Large intestine (tissue), 12 donors: ENCODE results near the gene ATP5IF1. TPM values are rescaled to one million over a fixed set of nuclear protein-coding genes. Genes with fewer than 3 reads are reported as not detected.
A peak's percentile ranks its signal among the peaks of the same experiment; 100 is the strongest.

Experiments used
- DNase-seq, 2 donors: peaks; one replicate each; pipeline versions ENCODE4 v3.0.0 to v3.0.0-alpha.2; 2013
- H3K27ac ChIP-seq: one replicate; pipeline ENCODE4 v1.5.1; 2013; ENCODE audit warnings: low read length
- H3K27me3 ChIP-seq: 2 replicates; pipeline ENCODE4 v1.6.1; 2013; ENCODE audit warnings: low read length; ENCODE audit not compliant: control insufficient read depth, insufficient read depth
- H3K36me3 ChIP-seq: 2 replicates; pipeline ENCODE4 v1.6.1; 2013; ENCODE audit warnings: low read length; ENCODE audit not compliant: control insufficient read depth, insufficient read depth
- H3K4me1 ChIP-seq: one replicate; pipeline ENCODE4 v1.6.1; 2013; ENCODE audit warnings: low read length; ENCODE audit not compliant: control insufficient read depth, insufficient read depth
- H3K4me3 ChIP-seq: one replicate; pipeline ENCODE4 v1.5.1; 2013; ENCODE audit warnings: low read length
- H3K9me3 ChIP-seq: one replicate; pipeline ENCODE4 v1.6.1; 2013; ENCODE audit warnings: mild to moderate bottlenecking, low read depth, low read length, moderate library complexity; ENCODE audit not compliant: control insufficient read depth
- WGBS: methylation state at CpG from one replicate; pipeline ENCODE4 v1.1.5; 2013; ENCODE audit warnings: low lambda C conversion rate; ENCODE audit not compliant: insufficient coverage; 5-methylcytosine and 5-hydroxymethylcytosine counted together
- long read RNA-seq, 11 donors: transcript quantifications; one replicate each; lab custom pipeline, GENCODE V29; 2026
- polyA plus RNA-seq: library from polyadenylated mRNA; unstranded; fragments of 120-200 nt; gene quantifications from one replicate; pipeline ENCODE4 v1.2.1, GENCODE V29; 2013

The ATP5IF1 gene
- polyA plus RNA-seq, result 354 TPM
- long read RNA-seq, donor 1, transcript ATP5IF1-201 (3 exons, 494 nt), result major isoform, 103 of 140 reads
- long read RNA-seq, donor 1, transcript ATP5IF1-204 (3 exons, 599 nt), result minor isoform, 6 of 140 reads
- long read RNA-seq, donor 1, transcript ATP5IF1-202 (2 exons, 1,855 nt), result minor isoform, 18 of 140 reads
- long read RNA-seq, donor 1, partial matches to known transcripts, result 13 of 140 reads
- long read RNA-seq, donor 1, other reads (novel, unspliced or antisense), result 0 of 140 reads
- long read RNA-seq, donor 2, transcript ATP5IF1-204 (3 exons, 599 nt), result minor isoform, 13 of 397 reads
- long read RNA-seq, donor 2, transcript ATP5IF1-201 (3 exons, 494 nt), result major isoform, 317 of 397 reads
- long read RNA-seq, donor 2, transcript ATP5IF1-202 (2 exons, 1,855 nt), result minor isoform, 15 of 397 reads
- long read RNA-seq, donor 2, partial matches to known transcripts, result 46 of 397 reads
- long read RNA-seq, donor 2, other reads (novel, unspliced or antisense), result 6 of 397 reads
- long read RNA-seq, donor 3, result 0 reads
- long read RNA-seq, donor 4, transcript ATP5IF1-201 (3 exons, 494 nt), result major isoform, 40 of 42 reads
- long read RNA-seq, donor 4, partial matches to known transcripts, result 0 of 42 reads
- long read RNA-seq, donor 4, other reads (novel, unspliced or antisense), result 0 of 42 reads
- long read RNA-seq, donor 5, transcript ATP5IF1-202 (2 exons, 1,855 nt), result minor isoform, 6 of 132 reads
- long read RNA-seq, donor 5, transcript ATP5IF1-201 (3 exons, 494 nt), result major isoform, 118 of 132 reads
- long read RNA-seq, donor 5, partial matches to known transcripts, result 7 of 132 reads
- long read RNA-seq, donor 5, other reads (novel, unspliced or antisense), result 0 of 132 reads
- long read RNA-seq, donor 6, transcript ATP5IF1-201 (3 exons, 494 nt), result major isoform, 175 of 239 reads
- long read RNA-seq, donor 6, transcript ATP5IF1-204 (3 exons, 599 nt), result minor isoform, 16 of 239 reads
- long read RNA-seq, donor 6, transcript ATP5IF1-202 (2 exons, 1,855 nt), result minor isoform, 26 of 239 reads
- long read RNA-seq, donor 6, partial matches to known transcripts, result 22 of 239 reads
- long read RNA-seq, donor 6, other reads (novel, unspliced or antisense), result 0 of 239 reads
- long read RNA-seq, donor 7, transcript ATP5IF1-202 (2 exons, 1,855 nt), result minor isoform, 13 of 155 reads
- long read RNA-seq, donor 7, transcript ATP5IF1-201 (3 exons, 494 nt), result major isoform, 131 of 155 reads
- long read RNA-seq, donor 7, partial matches to known transcripts, result 11 of 155 reads
- long read RNA-seq, donor 7, other reads (novel, unspliced or antisense), result 0 of 155 reads
- long read RNA-seq, donor 8, transcript ATP5IF1-201 (3 exons, 494 nt), result major isoform, 439 of 560 reads
- long read RNA-seq, donor 8, transcript ATP5IF1-204 (3 exons, 599 nt), result minor isoform, 12 of 560 reads
- long read RNA-seq, donor 8, transcript ATP5IF1-202 (2 exons, 1,855 nt), result minor isoform, 34 of 560 reads
- long read RNA-seq, donor 8, partial matches to known transcripts, result 75 of 560 reads
- long read RNA-seq, donor 8, other reads (novel, unspliced or antisense), result 0 of 560 reads
- long read RNA-seq, donor 9, transcript ATP5IF1-204 (3 exons, 599 nt), result minor isoform, 7 of 259 reads
- long read RNA-seq, donor 9, transcript ATP5IF1-202 (2 exons, 1,855 nt), result minor isoform, 30 of 259 reads
- long read RNA-seq, donor 9, transcript ATP5IF1-201 (3 exons, 494 nt), result major isoform, 208 of 259 reads
- long read RNA-seq, donor 9, partial matches to known transcripts, result 14 of 259 reads
- long read RNA-seq, donor 9, other reads (novel, unspliced or antisense), result 0 of 259 reads
- long read RNA-seq, donor 10, transcript ATP5IF1-201 (3 exons, 494 nt), result major isoform, 277 of 332 reads
- long read RNA-seq, donor 10, transcript ATP5IF1-202 (2 exons, 1,855 nt), result minor isoform, 23 of 332 reads
- long read RNA-seq, donor 10, transcript ATP5IF1-204 (3 exons, 599 nt), result minor isoform, 9 of 332 reads
- long read RNA-seq, donor 10, partial matches to known transcripts, result 23 of 332 reads
- long read RNA-seq, donor 10, other reads (novel, unspliced or antisense), result 0 of 332 reads
- long read RNA-seq, donor 11, transcript ATP5IF1-204 (3 exons, 599 nt), result minor isoform, 19 of 239 reads
- long read RNA-seq, donor 11, transcript ATP5IF1-202 (2 exons, 1,855 nt), result minor isoform, 20 of 239 reads
- long read RNA-seq, donor 11, transcript ATP5IF1-201 (3 exons, 494 nt), result major isoform, 176 of 239 reads
- long read RNA-seq, donor 11, partial matches to known transcripts, result 19 of 239 reads
- long read RNA-seq, donor 11, other reads (novel, unspliced or antisense), result 5 of 239 reads

DNA sequence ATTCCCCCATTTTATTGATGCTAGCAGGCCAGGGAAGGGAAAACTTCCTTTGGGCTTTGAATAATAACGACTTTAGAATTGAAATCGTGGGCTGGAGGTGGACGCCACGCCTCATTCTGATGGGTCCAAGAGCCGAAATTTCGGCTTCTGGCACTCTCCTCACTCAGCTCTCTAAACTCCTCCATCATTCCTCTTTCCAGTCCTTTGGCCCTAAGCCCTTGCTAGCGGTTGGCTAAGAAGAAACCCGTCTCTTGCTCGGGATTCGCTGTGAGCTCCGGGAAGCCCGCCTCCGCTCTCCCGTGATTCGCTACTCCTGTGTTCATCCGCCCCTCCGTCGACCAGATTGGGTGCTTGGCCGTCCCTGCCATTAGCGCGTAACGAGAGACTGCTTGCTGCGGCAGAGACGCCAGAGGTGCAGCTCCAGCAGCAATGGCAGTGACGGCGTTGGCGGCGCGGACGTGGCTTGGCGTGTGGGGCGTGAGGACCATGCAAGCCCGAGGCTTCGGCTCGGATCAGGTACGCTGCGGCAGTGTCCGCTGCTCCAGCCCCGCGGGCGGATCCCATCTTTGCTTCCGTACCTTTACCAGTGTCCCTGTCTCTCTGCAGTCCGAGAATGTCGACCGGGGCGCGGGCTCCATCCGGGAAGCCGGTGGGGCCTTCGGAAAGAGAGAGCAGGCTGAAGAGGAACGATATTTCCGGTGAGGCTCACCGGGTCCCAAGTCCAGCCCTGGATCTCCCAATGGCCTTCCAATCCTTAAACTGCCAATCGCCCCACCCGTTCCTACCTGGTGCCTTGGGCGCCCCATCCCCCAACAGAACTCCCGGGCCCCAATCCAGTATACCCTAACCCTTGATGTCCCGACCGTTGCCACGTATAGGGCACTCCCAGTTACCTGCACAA, at the start of gene ATP5IF1:
Gene ATP5IF1, plus strand, starts transcription at position 370 of the 901 bp plus-strand sequence. Its CDS starts 60 bp downstream, at position 430.
- H3K9me3 ChIP-seq, result no peaks in the 10 kb centered on the region
- DNase-seq, result peak; percentile 97 to 98
- peak within 1 kb of the TSS; percentile 99 for H3K27ac ChIP-seq
- H3K27me3 ChIP-seq, result no peaks in the 10 kb centered on the region
- H3K4me1 ChIP-seq, result peaks cover 20% of the 10 kb centered on the region
- peak within 1 kb of the TSS; percentile 95 for H3K4me3 ChIP-seq
- WGBS, result no CpG with 5 or more reads among the region's 60 CpGs
- H3K36me3 ChIP-seq, result peaks cover 8% of the 10 kb centered on the region

DNA sequence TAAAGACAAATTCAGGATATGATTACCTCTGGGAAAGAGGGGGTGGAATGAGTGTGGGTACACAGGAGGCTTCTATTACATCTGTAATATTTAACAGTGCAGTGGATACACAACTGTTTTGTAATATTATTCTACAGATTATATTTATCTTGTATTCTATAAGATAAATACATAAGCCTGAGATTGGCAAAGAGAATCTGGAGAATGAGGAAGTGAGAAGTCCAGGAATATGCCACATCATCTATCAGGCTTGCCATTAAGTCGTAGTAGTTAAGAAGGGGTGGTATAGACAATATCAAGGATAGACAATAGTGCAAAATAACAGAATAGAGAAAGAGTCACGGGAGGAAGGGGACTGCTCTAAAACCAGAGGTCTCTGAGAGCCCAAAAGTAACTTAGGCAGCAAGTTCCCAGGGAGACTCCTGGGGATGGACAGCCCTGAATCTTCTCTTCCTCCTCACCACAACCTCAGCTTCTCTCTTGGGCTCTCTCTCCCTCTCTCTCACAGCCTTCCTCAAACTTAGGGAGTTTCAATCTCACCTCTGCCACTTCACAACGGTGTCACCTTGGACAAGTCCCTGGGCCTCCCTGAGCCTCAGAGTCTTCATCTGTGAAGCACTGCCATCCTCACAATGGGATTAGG, 45.5 kb upstream of the ATP5IF1 start:
- Histone ChIP-seq H3K36me3 (no peaks in the 10 kb centered on the region), H3K27me3 (no peaks in the 10 kb centered on the region), H3K27ac (no peak overlapping the region), H3K4me1 (no peaks in the 10 kb centered on the region), H3K4me3 (no peak overlapping the region), H3K9me3 (no peaks in the 10 kb centered on the region)
- no CpG with 5 or more reads among the region's 3 CpGs for WGBS
- DNase-seq, result no peak

DNA sequence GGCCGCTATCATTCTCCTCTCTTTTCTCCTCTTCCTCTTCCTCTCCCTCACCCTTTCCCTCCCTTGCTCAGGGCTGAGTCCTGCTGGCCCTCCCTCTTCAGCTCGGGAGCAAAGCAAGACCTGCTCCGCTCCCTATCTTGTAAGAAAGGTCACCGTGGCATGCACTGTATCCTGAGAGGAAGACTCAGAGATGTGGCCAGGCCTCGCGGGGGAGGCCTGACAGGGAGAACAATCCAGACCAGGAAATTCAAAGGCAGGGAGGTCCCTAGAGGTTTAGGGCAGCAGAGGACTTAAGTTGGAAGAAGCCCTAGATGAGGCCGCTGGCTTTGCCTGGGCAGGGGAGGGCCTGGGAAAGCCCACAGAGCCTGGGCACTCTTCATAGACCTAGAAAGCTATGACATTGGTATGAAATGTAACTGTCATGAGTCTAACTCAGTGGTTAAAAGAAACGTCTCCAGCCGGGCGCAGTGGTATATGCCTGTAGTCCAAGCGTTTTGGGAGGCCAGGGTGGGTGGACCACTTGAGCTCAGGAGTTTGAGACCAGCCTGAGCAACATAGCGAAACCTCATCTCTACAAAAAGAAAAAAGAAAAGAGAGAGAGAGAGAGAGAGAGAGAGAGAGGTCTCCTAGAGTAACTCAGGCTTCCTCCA, 44.8 kb upstream of the ATP5IF1 start:
- H3K27me3 ChIP-seq, result no peaks in the 10 kb centered on the region
- H3K9me3 ChIP-seq, result no peaks in the 10 kb centered on the region
- DNase-seq, result no peak
- no peak overlapping the region for H3K4me3 ChIP-seq
- WGBS, result 100% methylated on average over 1 of the region's 12 CpGs
- H3K36me3 ChIP-seq, result no peaks in the 10 kb centered on the region
- no peaks in the 10 kb centered on the region for H3K4me1 ChIP-seq
- H3K27ac ChIP-seq, result no peak overlapping the region

GRCh38 chr1:28193701-28194161, 42.2 kb upstream of the ATP5IF1 start:
- Histone ChIP-seq H3K4me3 (no peak overlapping the region), H3K9me3 (no peaks in the 10 kb centered on the region), H3K4me1 (no peaks in the 10 kb centered on the region), H3K27me3 (no peaks in the 10 kb centered on the region), H3K27ac (no peak overlapping the region), H3K36me3 (peaks cover 12% of the 10 kb centered on the region)
- no peak for DNase-seq
- no CpG with 5 or more reads among the region's 8 CpGs for WGBS

- H3K36me3 ChIP-seq, result peaks cover 20% of the 10 kb centered on the region
- WGBS, result 89% methylated on average over 3 of the region's 8 CpGs
- H3K4me3 ChIP-seq, result no peak overlapping the region
- no peaks in the 10 kb centered on the region for H3K27me3 ChIP-seq
- no peak overlapping the region for H3K27ac ChIP-seq
- H3K4me1 ChIP-seq, result no peaks in the 10 kb centered on the region
- no peak for DNase-seq
- no peaks in the 10 kb centered on the region for H3K9me3 ChIP-seq
These were observed 41.4 kb upstream of the ATP5IF1 start for GRCh38 chr1:28194326-28195035.

- Histone ChIP-seq H3K27me3 (no peaks in the 10 kb centered on the region), H3K4me3 (no peak overlapping the region), H3K36me3 (peaks cover 30% of the 10 kb centered on the region), H3K27ac (no peak overlapping the region), H3K4me1 (peaks cover 3% of the 10 kb centered on the region), H3K9me3 (no peaks in the 10 kb centered on the region)
- DNase-seq, result no peak
- WGBS, result no CpG with 5 or more reads among the region's 1 CpG
These were observed 40.1 kb upstream of the ATP5IF1 start for GRCh38 chr1:28195780-28196179.

DNA sequence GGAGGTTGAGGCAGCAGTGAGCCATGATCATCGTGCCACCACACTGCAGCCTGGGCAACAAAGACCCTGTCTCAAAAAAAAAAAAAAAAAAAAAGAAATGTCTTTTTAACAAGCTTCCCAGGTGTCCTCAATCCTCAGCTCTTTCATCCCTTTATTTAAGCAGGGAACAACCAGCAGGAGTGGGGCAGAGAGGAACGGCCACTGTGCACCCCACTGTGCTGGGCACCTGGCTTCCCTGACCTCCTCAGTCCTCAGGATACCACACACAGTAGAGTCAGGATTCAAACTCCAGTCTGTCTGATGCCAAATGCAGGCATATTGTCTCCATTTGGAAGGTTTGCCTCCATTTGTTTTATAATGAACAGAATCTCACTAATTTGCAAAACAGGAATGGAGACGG, 39.6 kb upstream of the ATP5IF1 start:
- WGBS, result 80% methylated on average over 1 of the region's 3 CpGs

More for the DNA sequence above, 39.6 kb upstream of the ATP5IF1 start:
- H3K27me3 ChIP-seq, result no peaks in the 10 kb centered on the region
- H3K9me3 ChIP-seq, result no peaks in the 10 kb centered on the region
- H3K27ac ChIP-seq, result no peak overlapping the region
- DNase-seq, result no peak
- H3K4me3 ChIP-seq, result no peak overlapping the region
- peaks cover 3% of the 10 kb centered on the region for H3K4me1 ChIP-seq
- peaks cover 35% of the 10 kb centered on the region for H3K36me3 ChIP-seq
